Islet precursor cell (in vitro differentiated cells): ENCODE measurements around the gene POU6F2.
"Not testable (repeated sequence)": the region's sequence is repeated elsewhere in the genome, so short reads cannot be mapped to it uniquely, and the experiment has no call there.

Experiments
- DNase-seq: peaks from one replicate; pipeline ENCODE4 v3.0.0-alpha.2; 2018

The POU6F2 gene

GRCh38 chr7:39367451-39367850 lies 389.7 kb downstream of the POU6F2 start:
- DNase-seq = no peak

- DNase-seq = no peak
These were observed 390.2 kb downstream of the POU6F2 start for GRCh38 chr7:39367943-39368342.

- no peak for DNase-seq
These were observed 394.7 kb downstream of the POU6F2 start for GRCh38 chr7:39372383-39372782.

GRCh38 chr7:39374436-39375040 lies 396.8 kb downstream of the POU6F2 start:
- no peak for DNase-seq

GRCh38 chr7:39375047-39375873 lies 397.6 kb downstream of the POU6F2 start:
- DNase-seq = no peak

- no peak for DNase-seq
These were observed 398.1 kb downstream of the POU6F2 start for GRCh38 chr7:39375874-39376190.

GRCh38 chr7:39376881-39377280 lies 399.2 kb downstream of the POU6F2 start:
- DNase-seq = not testable (repeated sequence)

- no peak for DNase-seq
These were observed 401.7 kb downstream of the POU6F2 start for GRCh38 chr7:39379416-39379815.

GRCh38 chr7:39383136-39383535 lies 405.4 kb downstream of the POU6F2 start:
- no peak for DNase-seq

GRCh38 chr7:39384386-39384785 lies 406.7 kb downstream of the POU6F2 start:
- DNase-seq = no peak

GRCh38 chr7:39386718-39387117 lies 409.0 kb downstream of the POU6F2 start:
- no peak for DNase-seq

GRCh38 chr7:39392151-39392550 lies 414.4 kb downstream of the POU6F2 start:
- no peak for DNase-seq

GRCh38 chr7:39394105-39394680 lies 416.5 kb downstream of the POU6F2 start:
- no peak for DNase-seq

- DNase-seq = no peak
These were observed 421.7 kb downstream of the POU6F2 start for GRCh38 chr7:39399458-39399857.

GRCh38 chr7:39399986-39400385 lies 422.3 kb downstream of the POU6F2 start:
- no peak for DNase-seq

- DNase-seq = no peak
These were observed 423.1 kb downstream of the POU6F2 start for GRCh38 chr7:39400836-39401235.

- DNase-seq = no peak
These were observed 424.3 kb downstream of the POU6F2 start for GRCh38 chr7:39402034-39402433.

GRCh38 chr7:39404907-39405306 lies 427.2 kb downstream of the POU6F2 start:
- DNase-seq = no peak

- no peak for DNase-seq
These were observed 427.9 kb downstream of the POU6F2 start for GRCh38 chr7:39405581-39405980.

GRCh38 chr7:39406467-39406866 lies 428.8 kb downstream of the POU6F2 start:
- DNase-seq = no peak

GRCh38 chr7:39407137-39407536 lies 429.4 kb downstream of the POU6F2 start:
- no peak for DNase-seq

- no peak for DNase-seq
These were observed 430.0 kb downstream of the POU6F2 start for GRCh38 chr7:39407723-39408122.

- no peak for DNase-seq
These were observed 431.2 kb downstream of the POU6F2 start for GRCh38 chr7:39408906-39409305.

- no peak for DNase-seq
These were observed 432.9 kb downstream of the POU6F2 start for GRCh38 chr7:39410582-39410981.
